Activated T-cell treated with anti-CD3 and anti-CD28 coated beads for 1 hour (primary cell): ENCODE results near the gene ATXN3L.

Experiments
- DNase-seq: peaks from one replicate; pipeline ENCODE4 v3.0.0-alpha.2; 2020; ENCODE audit warnings: low read depth

ATXN3L gene

GRCh38 chrX:13319953-13320352 is at the start of gene ATXN3L:
TSS of gene ATXN3L (minus strand) at chrX:13320053. CDS start at chrX:13319934, 119 bp downstream.
- no peak for DNase-seq

- no peak for DNase-seq
Observed at GRCh38 chrX:13369256-13370030, 49.6 kb upstream of the ATXN3L start.

- no peak for DNase-seq
Observed at GRCh38 chrX:13367950-13368349, 48.1 kb upstream of the ATXN3L start.

- DNase-seq: no peak
Observed at GRCh38 chrX:13366698-13367097, 46.8 kb upstream of the ATXN3L start.

- no peak for DNase-seq
Observed at GRCh38 chrX:13365161-13365560, 45.3 kb upstream of the ATXN3L start.

GRCh38 chrX:13364230-13364857 is 44.5 kb upstream of the ATXN3L start:
- DNase-seq: no peak

GRCh38 chrX:13360146-13360545 is 40.3 kb upstream of the ATXN3L start:
- DNase-seq: no peak

- no peak for DNase-seq
Observed at GRCh38 chrX:13357925-13358324, 38.1 kb upstream of the ATXN3L start.

- no peak for DNase-seq
Observed at GRCh38 chrX:13346646-13347045, 26.8 kb upstream of the ATXN3L start.

GRCh38 chrX:13345438-13345837 is 25.6 kb upstream of the ATXN3L start:
- DNase-seq: no peak

- DNase-seq: no peak
Observed at GRCh38 chrX:13345037-13345436, 25.2 kb upstream of the ATXN3L start.

- no peak for DNase-seq
Observed at GRCh38 chrX:13341491-13342101, 21.7 kb upstream of the ATXN3L start.

GRCh38 chrX:13340182-13340791 is 20.4 kb upstream of the ATXN3L start:
- no peak for DNase-seq

- no peak for DNase-seq
Observed at GRCh38 chrX:13339607-13340006, 19.8 kb upstream of the ATXN3L start.

- no peak for DNase-seq
Observed at GRCh38 chrX:13338996-13339515, 19.2 kb upstream of the ATXN3L start.

GRCh38 chrX:13334491-13334890 is 14.6 kb upstream of the ATXN3L start:
- no peak for DNase-seq

- no peak for DNase-seq
Observed at GRCh38 chrX:13330446-13330845, 10.6 kb upstream of the ATXN3L start.

GRCh38 chrX:13327666-13328065 is 7.8 kb upstream of the ATXN3L start:
- no peak for DNase-seq

GRCh38 chrX:13323241-13323640 is 3.4 kb upstream of the ATXN3L start:
- no peak for DNase-seq

GRCh38 chrX:13317366-13317765 is 2.5 kb downstream of the ATXN3L start:
- no peak for DNase-seq

GRCh38 chrX:13311560-13311959 is 8.3 kb downstream of the ATXN3L start:
- no peak for DNase-seq

GRCh38 chrX:13309631-13310030 is 10.2 kb downstream of the ATXN3L start:
- no peak for DNase-seq

- no peak for DNase-seq
Observed at GRCh38 chrX:13307041-13307440, 12.8 kb downstream of the ATXN3L start.
